NCI-H226 (cell line): Measurements from ENCODE around the gene BCL3.
A peak's percentile ranks its signal among the peaks of the same experiment; 100 is the strongest.
"Not testable (repeated sequence)": the region's sequence is repeated elsewhere in the genome, so short reads cannot be mapped to it uniquely, and the experiment has no call there.

Source experiments
- DNase-seq: peaks from one replicate; pipeline ENCODE4 v3.0.0-alpha.2; 2015

The BCL3 gene

GRCh38 chr19:44759083-44759804 lies 10.7 kb downstream of the BCL3 start:
- DNase-seq: no peak

- no peak for DNase-seq
These were observed 13.5 kb downstream of the BCL3 start for GRCh38 chr19:44762038-44762437.

- no peak for DNase-seq
These were observed 16.8 kb downstream of the BCL3 start for GRCh38 chr19:44765033-44765948.

GRCh38 chr19:44765949-44766335 lies 17.4 kb downstream of the BCL3 start:
- no peak for DNase-seq

GRCh38 chr19:44767295-44768180 lies 19.0 kb downstream of the BCL3 start:
- no peak for DNase-seq

GRCh38 chr19:44770550-44771257 lies 22.2 kb downstream of the BCL3 start:
- peak; percentile 83 for DNase-seq

DNA sequence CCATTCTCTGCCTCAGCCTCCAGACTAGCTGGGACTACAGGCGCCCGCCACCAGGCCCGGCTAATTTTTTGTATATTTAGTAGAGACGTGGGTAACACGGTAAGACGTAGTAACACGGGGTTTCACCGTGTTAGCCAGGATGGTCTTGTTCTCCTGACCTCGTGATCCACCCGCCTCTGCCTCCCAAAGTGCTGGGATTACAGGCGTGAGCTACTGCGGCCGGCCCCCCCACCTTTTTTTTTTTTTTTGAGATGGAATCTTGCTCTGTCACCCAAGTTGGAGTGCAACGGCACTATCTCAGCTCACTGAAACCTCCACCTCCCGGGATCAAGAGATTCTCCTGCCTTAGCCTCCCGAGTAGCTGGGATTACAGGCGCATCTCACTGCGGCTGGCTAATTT lies 23.6 kb downstream of the BCL3 start:
- DNase-seq: not testable (repeated sequence)

DNA sequence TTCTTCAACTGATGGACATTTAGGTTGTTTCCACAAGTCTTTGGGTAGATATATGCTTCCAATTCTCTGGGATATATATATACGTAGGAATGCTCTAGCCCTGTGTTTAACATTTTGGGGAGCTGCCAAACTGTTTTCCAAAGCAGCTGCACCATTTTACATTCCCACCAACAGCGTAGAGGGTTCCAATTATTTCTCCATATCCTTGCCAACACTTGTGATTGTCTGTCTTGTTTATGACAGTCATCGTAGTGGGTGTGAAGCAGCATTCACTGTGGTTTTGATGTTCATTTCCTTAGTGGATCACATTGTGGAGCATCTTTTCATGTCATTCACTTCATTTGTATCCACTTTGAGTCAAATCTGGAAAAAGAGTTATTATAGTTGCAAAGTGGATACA lies 24.5 kb downstream of the BCL3 start:
- no peak for DNase-seq

- DNase-seq: no peak
These were observed 27.2 kb downstream of the BCL3 start for GRCh38 chr19:44775676-44776240.

GRCh38 chr19:44776402-44777096 lies 28.0 kb downstream of the BCL3 start:
- DNase-seq: no peak

- no peak for DNase-seq
These were observed 29.3 kb downstream of the BCL3 start, which contains the start of gene CBLC for GRCh38 chr19:44777715-44778347. CBLC (plus strand) TSS chr19:44777890; CDS start chr19:44777932, 42 bp downstream.

GRCh38 chr19:44779150-44779549 lies 30.6 kb downstream of the BCL3 start:
- DNase-seq: no peak

DNA sequence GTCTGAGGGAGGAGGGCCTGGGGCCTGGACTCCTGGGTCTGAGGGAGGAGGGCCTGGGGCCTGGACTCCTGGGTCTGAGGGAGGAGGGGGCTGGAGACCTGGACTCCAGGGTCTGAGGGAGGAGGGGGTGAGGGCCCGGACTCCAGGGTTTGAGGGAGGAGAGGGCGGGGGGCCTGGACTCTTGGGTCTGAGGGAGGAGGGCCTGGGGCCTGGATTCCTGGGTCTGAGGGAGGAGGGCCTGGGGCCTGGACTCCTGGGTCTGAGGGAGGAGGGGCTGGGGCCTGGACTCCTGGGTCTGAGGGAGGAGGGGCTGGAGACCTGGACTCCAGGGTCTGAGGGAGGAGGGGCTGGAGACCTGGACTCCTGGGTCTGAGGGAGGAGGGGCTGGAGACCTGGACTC lies 33.2 kb downstream of the BCL3 start:
- DNase-seq: not testable (repeated sequence)

- DNase-seq: no peak
These were observed 34.2 kb downstream of the BCL3 start for GRCh38 chr19:44782729-44783128.

DNA sequence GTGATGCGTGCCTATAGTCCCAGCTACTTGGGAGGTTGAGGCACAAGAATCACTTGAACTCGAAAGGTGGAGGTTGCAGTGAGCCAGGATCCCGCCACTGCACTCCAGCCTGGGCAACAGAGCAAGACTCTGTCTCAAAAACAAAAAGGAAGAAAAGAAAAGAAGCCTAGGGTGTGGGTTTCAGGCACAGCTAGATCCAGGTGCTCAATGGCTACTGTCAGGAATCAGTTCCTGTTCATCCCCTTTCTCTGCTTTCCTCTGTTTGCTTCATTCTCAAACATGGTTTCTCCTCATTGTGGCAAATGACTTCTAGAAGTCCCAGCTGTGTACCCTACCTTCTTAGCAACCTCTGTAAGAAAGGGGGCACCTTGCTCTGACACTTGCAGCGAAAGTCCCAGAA lies 35.0 kb downstream of the BCL3 start:
- no peak for DNase-seq

GRCh38 chr19:44785271-44785670 lies 36.8 kb downstream of the BCL3 start:
- no peak for DNase-seq

DNA sequence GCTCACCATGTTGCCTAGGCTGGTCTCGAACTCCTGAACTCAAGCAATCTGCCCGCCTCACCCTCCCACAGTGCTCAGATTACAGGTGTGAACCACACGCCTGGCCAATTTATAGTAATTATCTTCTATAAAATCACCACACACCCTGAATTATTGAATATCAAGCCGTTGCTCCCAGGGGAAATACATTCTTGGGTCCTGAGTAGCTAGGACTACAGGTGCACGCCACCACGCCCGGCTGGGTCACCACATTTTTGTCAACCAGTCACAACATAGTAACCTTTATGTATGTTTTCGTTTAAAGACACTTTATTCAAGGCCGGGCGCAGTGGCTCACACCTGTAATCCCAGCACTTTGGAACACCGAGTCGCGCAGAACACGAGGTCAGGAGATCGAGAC lies 37.5 kb downstream of the BCL3 start:
- no peak for DNase-seq

DNA sequence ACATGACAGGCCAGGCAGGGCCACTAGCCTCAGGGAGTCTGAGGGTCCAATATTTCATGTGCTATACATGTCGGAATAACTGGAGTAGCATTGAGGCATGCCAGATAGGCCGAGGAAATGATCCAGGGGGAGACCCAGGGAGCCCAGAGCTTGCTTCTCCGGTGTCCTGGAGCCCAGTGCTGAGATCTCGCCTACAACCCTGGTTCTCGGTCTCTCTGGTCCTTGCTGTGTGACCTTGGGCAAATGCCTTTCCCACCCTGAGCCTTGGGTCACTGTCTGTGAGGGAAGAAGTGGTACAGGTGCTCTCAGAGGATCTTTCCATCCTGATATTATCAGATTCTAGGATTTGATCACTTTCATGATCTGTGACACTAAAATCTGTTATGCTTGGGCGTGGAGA lies 40.5 kb downstream of the BCL3 start:
- no peak for DNase-seq

DNA sequence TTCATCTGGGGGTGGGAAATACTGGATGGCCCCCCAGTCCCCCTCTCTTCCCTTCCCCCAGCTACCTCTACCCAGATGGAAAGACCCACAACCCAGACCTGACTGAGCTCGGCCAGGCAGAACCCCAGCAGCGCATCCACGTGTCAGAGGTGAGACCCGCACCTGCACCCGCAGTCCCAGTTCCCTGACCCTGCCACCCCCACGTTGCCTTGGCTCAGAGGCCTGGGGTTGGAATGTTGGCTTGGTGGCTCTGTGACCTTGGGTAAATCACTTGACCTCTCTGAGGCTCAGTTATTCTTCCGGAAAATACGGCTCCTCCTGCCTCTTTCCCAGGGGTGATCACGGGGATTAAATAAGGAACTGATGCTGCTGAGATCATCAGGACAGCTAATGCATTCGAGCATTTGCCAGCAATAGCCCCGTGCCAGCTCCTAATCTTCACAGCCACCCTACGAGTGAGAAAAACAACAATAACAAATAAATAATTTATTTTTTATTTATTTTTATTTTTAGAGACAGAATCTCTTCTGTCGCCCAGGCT lies 41.5 kb downstream of the BCL3 start:
- no peak for DNase-seq

GRCh38 chr19:44792281-44792680 lies 43.8 kb downstream of the BCL3 start:
- DNase-seq: no peak

- no peak for DNase-seq
These were observed 46.1 kb downstream of the BCL3 start for GRCh38 chr19:44794610-44795009.
